Measurements from ENCODE around the gene PDK1.

DNA sequence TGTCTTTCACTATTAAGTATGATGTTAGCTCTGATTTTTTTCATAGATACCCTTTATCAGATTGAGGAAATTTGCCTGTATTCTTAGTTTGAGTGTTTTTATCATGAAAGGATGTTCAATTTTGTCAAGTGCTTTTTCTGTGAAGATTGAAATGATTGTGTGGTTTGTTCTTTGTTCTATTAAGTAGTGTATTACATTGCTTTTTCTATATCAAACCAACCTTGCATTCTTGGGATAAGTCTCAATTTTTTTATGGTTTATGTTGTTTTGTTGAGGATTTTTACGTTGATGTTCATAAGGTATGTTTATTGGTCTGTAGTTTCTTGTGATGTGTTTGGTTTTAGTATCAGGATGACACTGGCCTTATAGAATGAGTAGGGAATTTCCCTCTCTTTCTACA lies 19.1 kb downstream of the PDK1 start:
- TF ChIP-seq EP300 (IDR thresholded peaks at IDR 0.05; ENCODE audit: low read depth) (no peak), POLR2AphosphoS5 (IDR thresholded peaks at IDR 0.05) (no peak)
- TF ChIP-seq, protein P1, sequence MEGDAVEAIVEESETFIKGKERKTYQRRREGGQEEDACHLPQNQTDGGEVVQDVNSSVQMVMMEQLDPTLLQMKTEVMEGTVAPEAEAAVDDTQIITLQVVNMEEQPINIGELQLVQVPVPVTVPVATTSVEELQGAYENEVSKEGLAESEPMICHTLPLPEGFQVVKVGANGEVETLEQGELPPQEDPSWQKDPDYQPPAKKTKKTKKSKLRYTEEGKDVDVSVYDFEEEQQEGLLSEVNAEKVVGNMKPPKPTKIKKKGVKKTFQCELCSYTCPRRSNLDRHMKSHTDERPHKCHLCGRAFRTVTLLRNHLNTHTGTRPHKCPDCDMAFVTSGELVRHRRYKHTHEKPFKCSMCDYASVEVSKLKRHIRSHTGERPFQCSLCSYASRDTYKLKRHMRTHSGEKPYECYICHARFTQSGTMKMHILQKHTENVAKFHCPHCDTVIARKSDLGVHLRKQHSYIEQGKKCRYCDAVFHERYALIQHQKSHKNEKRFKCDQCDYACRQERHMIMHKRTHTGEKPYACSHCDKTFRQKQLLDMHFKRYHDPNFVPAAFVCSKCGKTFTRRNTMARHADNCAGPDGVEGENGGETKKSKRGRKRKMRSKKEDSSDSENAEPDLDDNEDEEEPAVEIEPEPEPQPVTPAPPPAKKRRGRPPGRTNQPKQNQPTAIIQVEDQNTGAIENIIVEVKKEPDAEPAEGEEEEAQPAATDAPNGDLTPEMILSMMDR (IDR thresholded peaks at IDR 0.05), result no peak

Data from transverse colon (tissue), 4 donors.